HG02759 (cell line): ENCODE measurements around the gene FXR1.
"Not testable (repeated sequence)": the region's sequence is repeated elsewhere in the genome, so short reads cannot be mapped to it uniquely, and the experiment has no call there.

ENCODE experiments used
- ATAC-seq: cut with Tn5 transposase; IDR thresholded peaks from one replicate; pipeline ENCODE4 v1.9.1; 2021; ENCODE audit warnings: mild to moderate bottlenecking, moderate library complexity; ENCODE audit not compliant: unreplicated experiment

FXR1 gene

DNA sequence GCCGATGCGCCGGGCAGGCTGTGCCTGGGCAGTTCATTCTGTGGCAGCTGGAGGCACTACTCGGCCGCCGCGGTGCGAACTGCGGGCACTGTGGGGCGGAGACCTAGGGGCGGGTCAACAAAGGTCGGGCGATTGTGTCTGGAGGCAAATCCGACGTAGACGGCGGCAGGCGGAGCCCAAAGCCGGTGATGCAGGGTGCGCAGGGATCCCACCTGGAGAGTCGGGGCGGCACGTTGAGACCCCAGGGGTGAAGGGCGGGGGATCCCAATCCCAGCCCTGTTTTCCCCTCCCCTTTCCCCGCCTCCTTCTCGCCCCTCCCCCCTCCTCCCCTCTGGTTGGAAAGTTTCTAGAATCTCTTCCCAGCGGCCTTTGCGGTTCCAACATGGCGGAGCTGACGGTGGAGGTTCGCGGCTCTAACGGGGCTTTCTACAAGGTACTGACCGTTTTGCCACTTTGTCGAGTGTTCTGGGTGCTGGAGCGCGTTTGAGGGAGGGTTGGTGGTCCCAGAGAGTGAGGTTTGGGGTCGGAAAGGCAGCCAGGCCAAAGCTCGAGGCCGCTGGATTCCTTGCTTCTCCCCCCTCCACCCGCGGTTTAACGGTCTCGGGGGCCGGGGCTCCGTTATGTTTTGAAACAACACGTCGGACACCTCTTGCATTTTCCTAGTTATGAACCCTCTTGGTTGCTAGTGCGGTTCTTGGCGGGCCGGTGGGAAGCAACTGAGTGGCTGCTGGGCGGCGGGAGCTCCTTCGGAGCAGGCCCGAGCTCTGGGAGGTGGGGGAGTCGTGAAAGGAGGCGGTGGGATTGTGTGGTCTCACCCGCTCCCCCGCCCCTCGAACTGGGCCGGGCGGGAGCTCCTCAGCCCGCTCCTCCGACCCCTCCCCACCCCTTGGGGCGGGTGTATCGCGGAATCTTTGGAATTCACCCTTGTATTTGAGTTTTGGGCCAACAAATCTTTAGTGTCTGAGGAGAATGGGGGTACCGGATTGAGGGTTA, at the start of gene FXR1:
TSS of gene FXR1 (plus strand) at position 367 of the 993 bp plus-strand sequence. CDS start at position 383, 16 bp downstream.
- peak; percentile 98 for ATAC-seq

DNA sequence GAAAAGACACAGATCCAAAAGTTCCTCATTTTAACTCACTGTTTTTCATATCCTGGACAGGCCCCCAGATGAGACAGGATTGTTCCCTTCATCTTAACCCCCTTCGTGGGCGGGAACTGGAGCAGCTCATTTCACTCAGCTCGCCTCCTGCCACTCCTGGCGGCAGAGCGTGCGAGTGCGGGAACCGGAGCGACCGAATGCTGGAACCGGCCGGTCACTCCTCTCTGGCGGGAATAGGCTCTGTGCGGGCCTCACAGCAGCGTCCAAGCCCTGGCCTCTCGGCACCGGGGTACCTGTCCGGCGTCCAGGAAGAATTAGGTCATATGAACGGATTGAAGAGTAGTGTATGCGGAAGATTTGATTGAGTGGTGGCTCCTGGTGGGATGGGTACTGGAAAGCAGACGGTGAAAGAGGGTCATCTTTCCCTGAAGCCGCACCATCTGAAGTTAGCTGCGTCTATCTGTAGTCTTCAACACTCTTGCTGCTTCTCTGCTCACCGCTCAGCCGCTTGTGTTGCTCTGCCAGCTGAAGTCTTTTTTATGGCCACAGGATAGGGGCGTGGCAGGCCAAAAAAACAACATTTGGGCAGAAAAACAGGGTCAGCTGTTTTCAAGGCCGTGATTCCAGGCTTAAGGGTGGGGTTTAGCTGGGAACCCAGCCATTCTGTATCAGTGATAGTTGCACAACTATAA, 42.3 kb upstream of the FXR1 start:
- ATAC-seq: no peak

DNA sequence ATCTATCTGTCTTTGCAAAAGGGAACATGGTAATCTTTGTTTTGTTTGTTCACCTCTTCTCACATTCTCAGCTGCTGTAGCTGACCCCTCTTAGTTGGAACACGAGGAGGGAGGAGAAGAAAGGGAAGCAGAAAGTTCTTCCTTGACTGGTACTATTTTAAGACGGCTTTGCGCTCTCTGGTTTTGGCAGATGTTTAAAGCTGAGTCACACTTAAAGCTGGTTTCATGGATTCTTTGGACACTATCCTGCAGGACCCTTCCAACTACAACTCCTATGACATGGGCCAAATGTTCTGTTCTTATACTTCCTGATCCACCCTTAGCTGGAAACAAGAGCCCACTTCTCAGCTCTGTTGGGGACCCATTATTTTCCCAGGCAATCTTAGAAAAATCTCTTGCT, 40.6 kb upstream of the FXR1 start:
- no peak for ATAC-seq

DNA sequence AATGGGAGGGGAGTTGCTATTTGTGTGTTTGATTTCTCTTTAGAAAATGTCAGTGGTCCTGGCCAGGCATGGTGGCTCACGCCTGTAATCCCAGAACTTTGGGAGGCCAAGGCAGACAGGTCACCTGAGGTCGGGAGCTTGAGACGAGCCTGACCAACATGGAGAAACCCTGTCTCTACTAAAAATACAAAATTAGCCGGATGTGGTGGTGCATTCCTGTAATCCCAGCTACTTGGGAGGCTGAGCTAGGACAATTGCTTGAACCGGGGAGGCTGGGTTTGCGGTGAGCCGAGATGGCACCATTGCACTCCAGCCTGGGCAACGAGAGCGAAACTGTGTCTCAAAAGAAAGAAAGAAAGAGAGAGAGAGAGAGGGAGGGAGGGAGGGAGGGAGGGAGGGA, 40.0 kb upstream of the FXR1 start:
- ATAC-seq: not testable (repeated sequence)

DNA sequence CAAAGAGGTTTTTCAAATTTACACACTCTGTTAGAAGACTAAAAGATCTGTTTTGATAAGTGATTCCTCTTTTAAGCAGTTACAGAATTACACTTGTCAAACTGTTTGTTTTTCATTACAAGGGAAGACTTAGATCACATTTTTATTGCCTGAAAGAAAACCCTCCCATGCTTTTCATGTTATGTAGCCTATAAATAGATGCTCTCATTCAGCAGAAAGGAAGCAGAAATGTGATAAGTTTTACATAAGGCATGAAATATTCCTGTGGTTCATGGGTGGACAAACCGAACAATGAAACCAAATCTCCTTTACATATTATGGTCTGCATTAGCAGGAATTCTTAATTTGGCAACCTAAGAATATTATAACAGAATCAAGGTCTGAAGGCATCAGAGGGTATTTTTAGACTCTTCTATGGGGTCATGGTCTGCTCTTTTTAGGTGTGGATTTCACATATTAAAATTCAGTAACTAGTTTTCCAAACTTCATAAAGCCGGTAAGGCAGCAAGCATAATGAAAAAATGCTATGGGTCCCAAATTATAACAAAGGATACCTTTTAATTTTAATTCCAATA, 37.3 kb upstream of the FXR1 start:
- ATAC-seq: no peak

DNA sequence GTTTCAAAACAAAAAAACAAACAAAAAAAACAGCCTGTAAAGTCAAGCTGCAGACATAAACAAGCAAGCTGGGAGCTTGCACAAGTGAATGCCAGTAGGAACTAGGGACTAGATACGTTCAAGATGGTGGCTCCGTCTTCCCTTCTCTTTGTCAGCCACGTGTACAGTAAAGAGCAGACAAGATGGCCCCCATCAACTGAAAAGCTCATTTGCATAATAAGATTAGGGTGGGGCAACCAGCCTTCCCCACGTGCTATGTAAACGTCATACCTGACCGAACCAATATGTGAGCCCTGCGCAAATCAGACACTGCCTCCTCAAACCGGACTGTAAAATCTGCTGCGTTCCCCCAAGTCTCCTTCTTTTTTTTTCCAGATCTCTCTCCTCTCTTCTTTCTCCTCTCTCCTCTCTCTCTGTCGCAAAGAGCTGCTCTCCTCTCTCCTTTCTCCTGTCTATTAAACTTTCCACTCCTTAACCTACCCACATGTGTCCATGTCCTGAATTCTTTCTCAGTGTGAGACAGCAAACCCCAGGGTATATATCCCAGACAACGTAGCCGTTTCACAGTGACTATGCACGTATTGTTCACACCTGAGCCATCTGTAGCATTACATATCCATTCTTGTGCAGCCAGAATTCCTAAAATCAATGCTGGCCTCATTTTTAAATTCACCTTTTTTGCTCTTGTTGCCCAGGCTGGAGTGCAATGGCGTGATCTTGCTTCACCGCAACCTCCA, 31.2 kb upstream of the FXR1 start:
- ATAC-seq: no peak

DNA sequence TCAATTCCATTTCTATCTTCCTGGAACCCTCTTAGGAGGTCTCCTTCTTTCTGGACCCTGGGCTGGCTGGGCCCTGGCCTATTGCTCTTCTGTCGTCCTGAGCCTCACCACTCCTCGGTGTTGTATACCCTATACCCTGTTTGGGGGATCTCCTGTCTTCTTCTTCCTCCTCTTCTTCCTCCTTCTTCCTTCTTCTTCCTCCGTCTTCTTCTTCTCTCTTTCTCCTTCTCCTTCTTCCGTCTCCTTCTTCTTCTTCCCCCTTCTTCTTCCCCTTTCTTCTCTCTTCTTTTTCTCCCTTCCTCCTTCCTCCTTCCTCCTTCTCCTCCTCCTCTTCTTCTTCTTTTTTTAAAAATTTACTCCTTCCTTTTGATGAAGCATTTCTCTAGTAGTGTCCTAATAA, 30.4 kb upstream of the FXR1 start:
- ATAC-seq: no peak

DNA sequence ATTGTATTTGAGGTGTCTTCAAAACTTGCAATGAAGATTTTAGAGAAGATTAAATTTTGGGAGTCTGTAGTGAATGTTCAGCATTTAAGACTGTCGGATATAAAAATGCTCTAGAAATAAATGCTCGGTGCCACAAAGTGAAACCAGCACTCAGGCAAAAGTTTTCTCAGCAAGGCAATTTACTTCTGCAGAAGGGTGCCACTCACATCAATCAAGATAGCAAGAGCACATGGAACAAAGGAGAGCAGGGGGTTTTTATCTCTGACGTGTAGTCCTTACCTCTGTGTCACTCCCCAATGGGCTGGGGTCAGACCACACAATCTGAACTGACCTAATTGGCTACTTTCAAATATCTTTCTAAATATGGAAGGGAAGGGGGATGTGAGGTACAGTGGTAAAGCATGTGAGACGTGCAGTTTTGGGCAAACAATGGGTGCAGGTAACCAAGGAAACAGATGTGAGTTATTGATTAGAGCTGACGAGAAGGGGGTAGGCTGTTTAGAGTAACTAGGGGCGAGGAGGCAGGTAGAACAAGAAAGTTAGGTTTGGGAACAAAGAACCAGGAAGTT, 23.4 kb upstream of the FXR1 start:
- ATAC-seq: no peak

DNA sequence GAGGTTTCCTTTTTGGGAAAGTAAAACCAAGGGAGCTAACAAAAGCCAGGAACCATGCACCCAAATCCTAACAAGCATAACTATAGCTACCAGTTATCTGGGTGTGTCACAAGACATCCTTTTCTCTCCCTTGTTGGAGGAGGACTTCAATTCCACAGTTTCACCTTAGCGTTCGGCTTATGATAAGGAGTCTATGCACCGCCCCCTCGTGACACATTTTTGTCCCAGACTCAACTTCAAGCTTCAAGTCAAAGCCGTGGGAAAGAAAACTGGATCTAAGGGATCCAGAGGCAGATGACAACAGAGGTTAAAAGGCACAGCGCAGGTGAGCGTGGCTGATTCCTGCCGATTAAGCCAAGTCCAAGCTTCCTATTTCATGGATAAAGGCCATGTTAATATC, 13.9 kb upstream of the FXR1 start:
- no peak for ATAC-seq

DNA sequence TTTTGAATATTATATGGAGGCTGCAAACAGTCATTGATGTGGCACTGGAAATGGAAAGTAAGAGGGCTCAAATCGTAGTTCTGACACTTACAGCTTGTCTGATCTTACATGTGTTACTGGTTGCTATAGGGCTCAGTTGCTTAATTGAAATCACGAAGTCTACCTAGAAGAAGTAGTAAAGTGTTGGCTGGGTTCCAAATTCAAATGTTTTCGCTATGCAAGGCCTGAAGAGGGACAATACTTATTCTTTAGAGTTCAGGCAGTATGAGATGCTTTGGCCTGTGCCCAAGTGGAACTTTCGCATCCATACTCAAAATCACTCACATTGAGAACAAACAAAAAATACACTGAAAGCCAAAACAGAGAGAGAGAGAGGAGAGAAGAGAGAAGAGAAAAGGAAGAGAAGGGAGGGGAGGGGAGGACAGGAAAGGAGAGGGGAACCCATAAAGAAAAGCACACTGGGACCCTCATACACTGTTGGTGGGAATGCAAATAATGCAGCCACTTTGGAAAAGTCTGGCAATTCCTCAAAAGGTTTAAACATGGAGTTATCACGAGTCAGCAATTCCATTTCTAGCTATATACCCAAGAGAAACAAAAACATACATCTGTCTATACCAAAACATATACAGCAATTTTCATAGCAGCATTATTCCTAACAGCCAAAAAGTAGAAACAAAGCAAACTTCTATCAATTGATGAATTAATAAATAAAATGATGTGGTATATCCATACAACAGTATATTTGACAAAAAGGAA, 2.9 kb upstream of the FXR1 start:
- ATAC-seq: no peak

DNA sequence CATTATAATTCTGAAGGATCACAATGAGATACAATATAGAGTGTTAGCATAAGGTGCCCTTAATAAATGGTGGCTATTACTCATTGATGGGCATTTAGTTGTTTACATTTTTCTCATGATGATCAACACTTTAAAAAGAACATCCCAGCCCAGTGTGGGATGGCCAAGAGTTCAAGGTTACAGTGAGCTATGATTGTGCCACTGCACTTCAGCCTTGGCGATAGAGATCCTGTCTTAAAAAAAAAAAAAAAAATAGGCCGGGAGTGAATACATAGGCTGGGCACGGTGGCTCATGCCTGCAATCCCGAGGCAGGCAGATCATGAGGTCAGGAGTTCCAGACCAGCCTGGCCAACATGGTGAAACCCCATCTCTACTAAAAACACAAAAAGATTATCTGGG, 1.6 kb upstream of the FXR1 start:
- no peak for ATAC-seq

DNA sequence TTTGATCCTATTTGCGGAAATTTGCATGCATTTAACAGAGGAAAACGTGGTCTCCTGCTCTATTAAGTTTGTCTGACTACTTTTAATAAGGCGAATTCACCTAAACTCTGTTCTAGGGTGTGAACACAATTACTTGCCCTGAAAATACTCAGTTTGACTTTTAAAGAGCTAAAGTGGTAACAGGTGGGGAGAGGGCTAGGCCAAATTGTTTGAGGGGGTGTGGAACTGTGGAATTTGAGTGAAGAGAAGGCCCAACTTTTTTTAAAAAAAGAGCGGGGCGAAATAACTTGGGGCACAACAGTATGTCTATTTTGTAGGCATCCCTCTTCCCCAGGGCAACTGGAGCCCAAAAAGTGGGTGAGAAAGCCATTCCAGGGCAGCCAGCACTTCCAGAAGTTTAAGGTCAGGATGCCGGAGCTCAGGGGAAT, 580 bp upstream of the FXR1 start:
- peak; percentile 15 for ATAC-seq

DNA sequence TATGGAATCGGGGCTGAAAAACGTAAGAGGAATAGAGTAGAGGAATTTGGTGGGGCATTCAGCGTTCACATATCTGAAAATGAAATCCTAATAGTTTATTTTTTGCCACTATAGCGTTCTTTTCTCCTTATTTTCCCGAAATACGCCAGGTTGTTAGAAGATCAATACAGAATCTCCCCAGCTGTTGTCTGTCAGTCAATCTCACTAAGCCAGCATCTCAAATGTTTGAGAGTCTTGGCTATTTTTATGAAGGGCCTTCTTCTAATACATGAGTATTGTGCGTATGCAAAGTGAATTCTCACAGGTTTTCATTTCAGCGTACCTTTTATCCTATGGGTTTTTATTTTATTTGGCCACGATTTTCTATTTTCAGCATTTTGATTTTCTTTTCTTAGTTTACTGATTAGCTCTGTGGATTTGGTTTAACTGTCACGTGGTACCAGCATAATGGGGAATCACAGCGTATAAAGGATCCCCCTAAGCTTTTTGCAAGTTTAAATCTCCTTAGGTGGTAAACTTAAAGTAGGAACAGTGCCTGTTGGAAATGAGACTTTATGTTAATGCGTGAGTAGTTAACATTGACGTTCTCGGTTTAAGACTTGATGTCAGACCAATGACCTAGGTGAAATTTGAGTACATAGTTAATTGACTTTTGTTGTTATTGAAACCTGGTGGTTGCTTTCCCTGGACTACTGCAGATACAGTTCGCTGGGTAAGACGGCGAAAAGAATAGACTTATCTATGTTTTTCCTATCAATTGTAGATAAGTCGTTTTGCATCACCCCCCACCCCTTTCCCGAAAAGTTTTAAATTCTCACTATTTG, 1.3 kb downstream of the FXR1 start:
- no peak for ATAC-seq

DNA sequence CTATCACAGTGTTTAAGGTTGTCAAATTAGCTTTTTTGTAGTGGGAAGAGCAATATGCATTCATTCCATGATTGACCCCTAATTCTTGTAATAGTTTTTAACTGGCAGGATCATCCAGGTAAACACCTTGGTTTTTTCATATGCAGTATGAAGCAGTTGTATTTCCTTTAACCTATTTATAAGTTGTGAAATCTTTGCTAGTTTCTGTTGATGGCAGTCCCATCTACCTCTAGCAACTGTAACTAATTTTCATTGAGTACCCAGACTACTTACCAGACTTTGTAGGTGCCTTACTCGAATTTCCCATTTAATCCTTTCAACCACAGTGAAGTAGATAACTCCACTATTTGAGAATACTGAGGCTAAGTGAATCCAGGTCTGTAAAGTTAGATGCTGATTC, 6.1 kb downstream of the FXR1 start:
- no peak for ATAC-seq

DNA sequence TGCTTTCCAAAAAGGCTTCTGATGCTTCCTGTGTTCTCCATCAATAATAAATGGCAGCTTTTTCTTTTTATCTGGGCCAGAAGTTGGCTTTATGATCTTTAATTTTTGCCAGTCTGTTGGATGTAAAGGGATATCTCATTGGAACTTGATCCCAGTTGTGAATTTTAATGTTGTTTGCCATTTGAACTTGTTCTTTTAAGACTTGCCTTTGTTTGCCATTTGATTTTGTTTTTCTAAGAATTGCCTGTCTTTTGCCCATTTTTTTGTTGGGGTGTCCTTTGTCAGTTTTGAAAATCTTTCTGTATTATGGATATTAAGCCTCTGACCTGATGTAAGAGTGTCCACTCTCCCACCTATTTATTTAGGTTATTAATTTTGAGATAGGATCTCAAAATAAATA, 9.8 kb downstream of the FXR1 start:
- no peak for ATAC-seq

DNA sequence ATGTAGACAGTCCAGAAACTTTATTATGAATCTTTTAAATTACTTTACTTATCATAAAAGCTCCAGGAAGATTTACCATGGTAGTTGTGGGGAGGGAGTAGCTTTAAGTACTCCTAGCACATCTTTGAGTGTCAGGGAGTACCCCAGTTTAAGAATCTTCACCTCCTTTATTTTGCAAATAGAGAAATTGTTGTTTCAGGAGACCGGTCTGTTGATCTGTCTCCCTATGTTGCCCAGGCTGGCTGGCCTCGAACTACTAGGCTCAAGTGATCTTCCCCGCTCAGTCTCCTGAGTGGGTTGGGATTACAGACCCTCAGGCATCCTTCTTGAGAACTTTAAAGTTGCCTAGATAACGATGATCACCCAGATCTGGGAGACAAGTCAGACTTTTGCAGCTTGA, 11.1 kb downstream of the FXR1 start:
- no peak for ATAC-seq

DNA sequence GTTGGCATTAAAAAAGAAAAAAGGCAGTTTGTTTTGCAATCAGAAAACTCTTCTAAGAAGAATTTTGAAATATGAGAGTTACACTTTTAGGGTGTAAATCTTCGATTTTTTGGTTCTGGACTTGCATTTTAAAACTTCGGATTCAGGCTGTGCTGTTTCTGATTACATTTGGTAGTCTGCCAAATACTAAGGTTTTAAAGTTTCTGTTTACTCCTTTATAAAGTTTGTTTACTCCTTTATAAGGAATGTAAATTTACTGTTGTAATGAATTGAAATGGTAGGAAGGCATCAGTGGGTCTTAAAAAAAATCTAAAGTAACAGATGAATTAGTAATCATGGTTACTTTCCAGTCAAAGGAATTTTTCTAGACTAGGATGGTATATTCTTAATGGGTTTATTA, 14.1 kb downstream of the FXR1 start:
- no peak for ATAC-seq

DNA sequence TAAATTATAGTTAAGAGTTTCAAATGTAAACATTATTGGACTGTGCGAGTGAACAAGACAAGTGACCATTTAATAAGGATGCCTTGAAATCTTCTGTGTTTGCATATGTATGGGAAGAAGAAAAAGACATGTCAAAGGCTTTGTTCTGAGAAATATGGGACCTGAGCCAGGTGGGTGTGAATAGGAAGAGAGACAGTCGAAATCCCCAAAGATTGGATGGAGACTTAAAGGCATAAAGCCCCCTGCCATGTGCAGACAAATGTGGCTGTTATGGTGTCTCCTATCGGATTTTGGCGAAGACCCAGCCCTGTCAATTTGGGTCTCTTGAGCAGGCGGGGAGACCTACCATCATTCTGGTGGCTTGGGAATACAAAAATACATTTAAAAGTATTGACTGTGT, 16.9 kb downstream of the FXR1 start:
- no peak for ATAC-seq

DNA sequence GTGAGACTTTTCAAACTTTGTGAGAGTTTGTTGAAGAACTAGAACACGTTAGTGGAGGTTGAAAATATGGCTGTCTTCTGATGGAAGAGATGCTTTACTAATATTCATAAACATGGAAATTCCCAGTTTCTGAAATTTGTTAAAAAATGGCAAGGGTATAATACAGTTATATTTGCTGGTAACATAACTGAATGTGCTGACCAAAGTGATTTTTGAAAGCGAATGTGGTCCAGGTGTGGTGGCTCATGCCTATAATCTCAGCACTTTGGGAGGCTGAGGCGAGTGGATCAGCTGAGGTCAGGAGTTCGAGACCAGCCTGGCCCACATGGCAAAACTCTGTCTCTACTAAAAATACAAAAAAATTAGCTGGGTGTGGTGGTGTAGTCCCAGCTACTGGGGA, 18.1 kb downstream of the FXR1 start:
- ATAC-seq: no peak
